ENCODE results near the gene PCNX3.

Gene PCNX3

DNA sequence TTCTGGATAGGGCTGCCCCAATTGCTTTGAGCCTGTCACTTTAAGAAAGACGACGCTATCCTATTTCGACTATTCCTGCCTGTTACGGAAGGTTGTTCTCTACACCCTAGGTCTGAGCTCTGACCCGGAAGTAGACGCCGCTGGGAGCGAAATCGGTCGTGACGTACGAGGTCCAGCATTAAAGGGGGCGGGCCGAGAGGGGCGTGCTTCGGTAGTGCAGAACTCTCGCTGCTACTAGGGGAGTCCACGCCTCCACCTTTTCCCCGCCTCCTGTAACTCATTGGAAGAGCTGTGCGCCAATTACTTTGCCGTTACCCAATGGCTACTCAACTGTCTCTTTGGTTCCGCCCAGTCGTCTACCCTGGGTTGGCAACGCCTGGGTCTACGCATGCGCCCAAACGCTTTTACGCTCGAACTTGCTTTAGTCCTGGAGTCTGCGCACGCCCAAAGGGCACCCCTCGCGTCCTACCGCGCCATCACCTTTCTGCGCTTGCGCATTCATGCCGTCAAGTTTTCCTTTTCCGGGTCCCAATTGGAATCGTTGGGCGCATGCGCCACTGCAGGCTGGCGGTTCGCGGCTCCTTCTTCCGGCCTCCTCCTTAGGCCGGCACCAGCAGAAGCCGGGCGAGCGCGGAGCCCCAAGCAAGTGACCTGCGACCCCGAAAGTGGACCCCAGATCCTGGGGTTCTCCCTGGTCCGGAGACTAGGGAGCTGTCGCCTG lies at the start of gene PCNX3:
Gene PCNX3 (plus strand): TSS at position 548 of the 721 bp plus-strand sequence. CDS start 536 bp downstream, outside the sequence.
- peak; percentile 99 to 100 (median 100) for DNase-seq (ENCODE audit: low read depth in 3 of 3)

- no peak for DNase-seq (ENCODE audit: low read depth in 3 of 3)
Observed at GRCh38 chr11:65569164-65569972, 46.2 kb upstream of the PCNX3 start.

DNA sequence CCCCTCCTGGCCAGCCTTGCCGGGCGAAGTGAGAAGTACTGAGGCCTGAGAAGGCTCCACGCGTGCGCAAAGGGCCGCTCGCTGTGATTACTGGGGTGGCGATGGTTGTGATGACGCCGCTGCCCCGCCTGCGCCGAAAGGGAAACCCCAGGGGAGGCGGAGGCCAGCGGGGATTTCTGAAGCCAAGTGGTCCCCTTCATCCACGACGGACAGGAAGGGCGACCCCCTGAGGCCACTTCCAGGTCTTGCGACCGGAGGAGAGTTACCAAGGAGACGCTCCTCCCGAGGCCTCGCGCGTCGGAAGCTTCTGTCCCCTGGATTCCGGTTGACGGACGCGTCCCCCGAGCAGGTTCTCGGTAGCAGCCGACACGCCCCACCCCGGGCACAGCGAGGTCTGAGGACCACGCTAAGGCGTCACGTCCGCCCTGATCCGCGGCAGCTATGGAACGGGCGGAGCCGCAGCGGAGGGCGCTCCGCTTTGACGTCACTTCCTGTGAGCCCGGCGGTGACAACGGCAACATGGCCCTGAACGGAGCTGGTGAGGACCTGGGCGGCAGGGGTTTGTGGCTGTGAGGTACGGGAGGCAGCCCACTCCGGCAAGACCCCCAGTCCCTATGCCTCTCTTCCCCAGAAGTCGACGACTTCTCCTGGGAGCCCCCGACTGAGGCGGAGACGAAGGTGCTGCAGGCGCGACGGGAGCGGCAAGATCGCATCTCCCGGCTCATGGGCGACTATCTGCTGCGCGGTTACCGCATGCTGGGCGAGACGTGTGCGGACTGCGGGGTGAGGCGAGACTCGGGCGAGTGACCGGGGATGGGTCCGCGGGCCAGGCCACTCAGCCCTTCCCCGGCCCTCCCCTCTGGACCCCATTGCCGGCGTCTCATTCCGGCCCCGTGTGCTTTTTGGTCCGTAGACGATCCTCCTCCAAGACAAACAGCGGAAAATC lies 45.3 kb upstream of the PCNX3 start, which contains the start of gene ZNRD2:
Gene ZNRD2 (plus strand): TSS at position 505 of the 946 bp plus-strand sequence. CDS start 15 bp downstream, at position 520.
- peak; percentile 98 to 99 (median 98) for DNase-seq (ENCODE audit: low read depth in 3 of 3)

GRCh38 chr11:65571420-65571819 lies 44.2 kb upstream of the PCNX3 start:
- DNase-seq (ENCODE audit: low read depth in 3 of 3): no peak

- DNase-seq (ENCODE audit: low read depth in 3 of 3): no peak
Observed at GRCh38 chr11:65571940-65572339, 43.6 kb upstream of the PCNX3 start.

GRCh38 chr11:65572356-65573051 lies 43.1 kb upstream of the PCNX3 start, which contains the start of gene FAM89B:
FAM89B (plus strand) TSS chr11:65572538; CDS start chr11:65572670, 132 bp downstream.
- DNase-seq (ENCODE audit: low read depth in 3 of 3): peak; percentile 76 to 91 (median 79)

- DNase-seq (ENCODE audit: low read depth in 3 of 3): no peak
Observed at GRCh38 chr11:65573391-65574079, 42.0 kb upstream of the PCNX3 start.

DNA sequence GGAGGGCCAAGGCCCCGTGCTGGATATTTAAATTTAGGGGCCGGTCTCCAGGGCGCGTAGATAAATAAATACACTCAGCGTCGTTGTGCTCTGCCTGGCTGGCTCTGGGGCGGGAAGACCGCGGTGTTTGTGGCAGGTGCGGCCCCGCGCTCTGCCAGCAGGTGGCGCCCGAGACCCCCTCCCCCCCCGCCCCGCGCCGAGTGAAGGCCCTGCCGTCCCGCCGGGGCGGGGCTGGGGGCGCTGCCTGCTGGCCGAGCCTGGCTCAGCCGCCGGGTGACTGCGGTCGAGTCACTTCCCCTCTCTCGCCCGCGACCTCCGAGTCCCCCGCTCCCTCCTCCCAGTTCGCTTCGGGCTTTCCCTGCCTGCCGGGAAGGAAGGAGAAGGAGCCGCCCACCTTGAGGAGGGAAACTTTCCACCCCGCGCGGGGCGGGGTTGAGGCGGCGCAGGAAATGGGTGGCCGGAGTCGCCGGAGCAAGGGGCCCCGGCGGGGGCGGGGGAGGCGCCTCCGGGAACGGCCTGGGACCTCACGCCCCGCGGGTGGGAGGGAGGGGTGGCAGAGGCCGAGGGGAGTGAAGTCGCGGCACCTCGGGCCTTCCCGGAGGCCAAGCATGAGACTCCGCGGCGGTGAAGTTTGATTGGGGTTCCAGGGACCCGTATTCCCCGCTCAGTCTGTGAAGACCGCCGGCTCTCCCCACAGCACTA lies 41.3 kb upstream of the PCNX3 start:
- peak; percentile 85 to 88 (median 88) for DNase-seq (ENCODE audit: low read depth in 3 of 3)

GRCh38 chr11:65574811-65575567 lies 40.6 kb upstream of the PCNX3 start:
- no peak for DNase-seq (ENCODE audit: low read depth in 3 of 3)

DNA sequence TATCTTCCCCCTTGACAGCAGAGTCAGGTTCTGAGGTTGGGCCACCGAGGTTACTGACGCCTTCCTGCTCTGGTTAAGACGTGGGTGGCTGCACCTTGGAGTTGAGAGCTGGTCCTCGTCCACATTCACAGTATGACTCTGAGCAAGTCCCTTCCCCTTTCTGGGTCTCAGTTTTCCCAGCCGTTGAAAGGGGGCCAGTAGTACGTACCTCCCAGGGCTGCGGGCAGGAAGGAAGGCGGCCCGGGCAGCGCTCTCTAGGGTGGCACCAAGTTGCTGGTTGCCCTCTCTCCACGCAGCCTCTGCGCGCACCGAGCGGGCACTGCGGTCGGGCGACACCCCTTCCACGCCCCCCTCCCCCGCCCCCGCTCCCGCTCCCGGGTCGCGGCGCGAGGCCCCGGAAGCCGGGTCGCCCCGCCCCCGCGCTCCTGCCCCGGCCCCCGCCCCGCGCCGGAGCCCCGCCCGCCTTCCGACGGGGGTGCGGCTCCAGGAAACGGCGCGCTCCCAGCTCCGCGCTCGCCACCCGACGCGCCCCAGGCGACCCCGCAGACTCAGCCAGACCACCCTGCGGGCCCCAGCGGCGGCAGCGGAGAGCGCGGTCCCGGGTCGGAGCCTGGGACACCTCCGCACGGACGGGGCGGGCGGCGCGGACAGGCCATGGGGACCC lies 39.9 kb upstream of the PCNX3 start, which contains the start of gene EHBP1L1:
Gene EHBP1L1 (plus strand): TSS at position 486 of the 664 bp plus-strand sequence. CDS start 250 bp downstream, outside the sequence.
- DNase-seq (ENCODE audit: low read depth in 3 of 3): peak in 2 of 3 donors; percentile 62 to 76

DNA sequence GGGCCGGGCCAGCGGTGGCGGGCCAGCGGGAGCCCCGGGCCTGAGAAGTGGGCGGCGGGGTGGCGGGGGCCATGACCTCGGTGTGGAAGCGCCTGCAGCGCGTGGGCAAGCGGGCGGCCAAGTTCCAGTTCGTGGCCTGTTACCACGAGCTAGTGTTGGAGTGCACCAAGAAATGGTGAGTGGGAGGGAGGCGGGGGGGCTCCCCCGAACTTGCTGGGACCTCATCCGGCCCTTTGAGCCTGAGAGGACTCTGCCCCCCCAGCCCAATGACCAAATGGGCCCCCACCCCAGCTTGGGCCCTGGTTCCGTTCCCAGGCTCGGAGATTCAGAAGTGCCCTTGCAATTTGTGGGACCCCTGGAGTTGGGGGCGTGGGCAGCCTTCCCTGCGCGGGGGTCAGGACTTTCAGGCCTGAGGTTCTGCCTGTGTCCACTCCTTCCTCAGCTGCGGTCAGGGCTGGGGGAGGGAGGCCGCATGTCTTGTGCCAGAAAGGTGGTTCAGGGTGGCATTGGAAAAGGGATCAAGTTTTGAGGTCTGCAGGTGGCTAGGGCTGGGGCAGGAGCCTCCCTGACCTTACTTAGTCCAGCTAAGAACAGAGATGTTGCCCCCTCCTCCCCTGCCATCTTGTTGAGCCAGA lies 39.2 kb upstream of the PCNX3 start:
- no peak for DNase-seq (ENCODE audit: low read depth in 3 of 3)

- DNase-seq (ENCODE audit: low read depth in 3 of 3): no peak
Observed at GRCh38 chr11:65576867-65577755, 38.5 kb upstream of the PCNX3 start.

GRCh38 chr11:65577756-65578109 lies 37.8 kb upstream of the PCNX3 start:
- no peak for DNase-seq (ENCODE audit: low read depth in 3 of 3)

DNA sequence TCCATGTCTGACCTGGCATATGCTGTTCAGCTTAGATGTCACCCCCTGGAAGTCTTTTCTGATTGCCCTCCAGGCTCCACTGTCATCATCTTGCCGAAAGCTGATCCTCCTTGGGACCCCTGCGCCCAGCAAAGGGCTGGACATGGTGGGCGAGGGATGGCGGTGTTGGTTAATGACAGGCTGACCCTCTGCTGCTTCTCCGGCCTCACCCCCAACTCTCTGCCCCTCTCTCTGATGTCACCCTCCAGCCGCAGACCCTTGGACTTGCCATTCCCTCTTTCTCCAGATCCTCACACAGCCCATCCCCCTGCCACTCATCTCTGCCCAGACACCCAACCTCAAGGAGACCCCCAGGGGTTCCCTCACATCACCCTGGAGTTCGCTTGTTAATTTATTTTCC lies 37.4 kb upstream of the PCNX3 start:
- no peak for DNase-seq (ENCODE audit: low read depth in 3 of 3)

DNA sequence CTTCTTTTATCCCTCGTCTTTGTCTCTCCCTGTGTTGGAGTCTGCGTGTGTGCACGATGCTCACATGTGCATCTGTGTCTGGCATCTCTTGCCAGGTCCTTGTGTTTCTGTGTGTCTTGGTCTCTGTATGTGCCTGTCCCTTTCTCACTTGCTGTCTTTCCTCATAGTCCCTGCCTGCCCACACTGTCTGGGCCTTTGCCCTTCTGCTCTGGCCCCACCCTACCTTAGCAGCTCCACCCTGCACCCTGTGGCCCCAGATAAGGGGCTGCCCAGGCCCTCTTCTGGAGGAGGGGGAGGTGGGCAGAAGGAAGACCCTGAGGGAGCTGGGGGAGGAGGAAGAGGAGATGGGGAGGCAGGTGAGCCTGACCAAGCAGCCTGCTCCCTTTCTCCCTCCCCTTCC lies 36.9 kb upstream of the PCNX3 start:
- no peak for DNase-seq (ENCODE audit: low read depth in 3 of 3)

GRCh38 chr11:65579291-65579690 lies 36.3 kb upstream of the PCNX3 start:
- no peak for DNase-seq (ENCODE audit: low read depth in 3 of 3)
